Tibial artery (tissue), 4 donors: ENCODE results near the gene RXRA.
A peak's percentile ranks its signal among the peaks of the same experiment; 100 is the strongest.

ENCODE experiments used
- DNase-seq, 2 donors: peaks; one replicate each; pipeline ENCODE4 v3.0.0-alpha.2; 2019
- H3K27ac ChIP-seq, 2 donors: fragments of 200-600 bp; sonication (generic) in 1 of 2; 1 replicate in 1 of 2; 2 replicates in 1 of 2; pipeline ENCODE4 v1.5.1; 2018 to 2019; ENCODE audit warnings: mild to moderate bottlenecking in 1 of 2
- H3K27me3 ChIP-seq, 2 donors: fragments of 200-600 bp; sonication (generic) in 1 of 2; one replicate each; pipeline versions ENCODE4 v1.5.1 to v1.6.0; 2016 to 2019
- H3K36me3 ChIP-seq, 3 donors: fragments of 200-600 bp; sonication (generic) in 2 of 3; one replicate each; pipeline ENCODE4 v1.5.1; 2016 to 2019; ENCODE audit warnings: mild to moderate bottlenecking in 2 of 3
- H3K4me1 ChIP-seq, 4 donors: fragments of 200-600 bp; sonication (generic) in 2 of 4; 1 replicate in 3 of 4; 2 replicates in 1 of 4; pipeline ENCODE4 v1.5.1; 2016 to 2019
- H3K4me3 ChIP-seq, 2 donors: fragments of 200-600 bp; sonication (generic) in 1 of 2; 1 replicate in 1 of 2; 2 replicates in 1 of 2; pipeline ENCODE4 v1.5.1; 2018 to 2019; ENCODE audit warnings: mild to moderate bottlenecking in 2 of 2
- H3K9me3 ChIP-seq, 3 donors: fragments of 200-600 bp; sonication (generic) in 1 of 3; one replicate each; pipeline ENCODE4 v1.5.1; 2016 to 2019
- CTCF ChIP-seq, 2 experiments: fragments of 200-600 bp in 1 of 2; fragments of 450-650 bp in 1 of 2; IDR thresholded peaks; one replicate each; pipeline ENCODE4 v1.5.1; 2017 to 2019; ENCODE audit warnings: antibody characterized with exemption in 2 of 2, mild to moderate bottlenecking in 1 of 2, moderate library complexity in 1 of 2
- intact Hi-C: fragments of 100-400 bp; cut with DNase I; formaldehyde crosslinking; loops from one replicate; pipeline ENCODE4 v1.15.0; 2023; ENCODE audit warnings: low total_unique reads

RXRA gene

GRCh38 chr9:134440636-134441226 lies 114.5 kb downstream of the RXRA start:
- H3K4me3 ChIP-seq, result no peak overlapping the region
- H3K4me1 ChIP-seq, result peaks cover 3 to 40% (median 26%) of the 10 kb centered on the region in 4 donors
- peaks cover 10 to 21% (median 21%) of the 10 kb centered on the region in 3 donors for H3K36me3 ChIP-seq
- no peak overlapping the region for H3K27ac ChIP-seq
- intact Hi-C loops, result no loop called here
- H3K27me3 ChIP-seq, result peaks cover 0 to 13% of the 10 kb centered on the region in 2 donors
- no peak for TF ChIP-seq CTCF (IDR thresholded peaks at IDR 0.05)
- no peaks in the 10 kb centered on the region for H3K9me3 ChIP-seq
- DNase-seq, result no peak

GRCh38 chr9:134441227-134442084 lies 115.2 kb downstream of the RXRA start:
- TF ChIP-seq CTCF (IDR thresholded peaks at IDR 0.05), result no peak
- no peak for DNase-seq
- Histone ChIP-seq H3K4me1 (peaks cover 0 to 33% (median 19%) of the 10 kb centered on the region in 4 donors), H3K27ac (no peak overlapping the region), H3K4me3 (no peak overlapping the region), H3K27me3 (peaks cover 0 to 13% of the 10 kb centered on the region in 2 donors), H3K36me3 (peaks cover 9 to 18% (median 18%) of the 10 kb centered on the region in 3 donors), H3K9me3 (no peaks in the 10 kb centered on the region)
- intact Hi-C loops, result no loop called here

GRCh38 chr9:134442085-134442474 lies 115.8 kb downstream of the RXRA start:
- H3K4me3 ChIP-seq, result no peak overlapping the region
- peaks cover 3 to 12% (median 12%) of the 10 kb centered on the region in 3 donors for H3K36me3 ChIP-seq
- no peak overlapping the region for H3K27ac ChIP-seq
- no peaks in the 10 kb centered on the region for H3K9me3 ChIP-seq
- H3K4me1 ChIP-seq, result peaks cover 0 to 31% (median 18%) of the 10 kb centered on the region in 4 donors
- intact Hi-C loops, result no loop called here
- peaks cover 0 to 13% of the 10 kb centered on the region in 2 donors for H3K27me3 ChIP-seq
- TF ChIP-seq CTCF (IDR thresholded peaks at IDR 0.05), result no peak
- no peak for DNase-seq

GRCh38 chr9:134442486-134443173 lies 116.4 kb downstream of the RXRA start:
- no peak for DNase-seq
- no peak for TF ChIP-seq CTCF (IDR thresholded peaks at IDR 0.05)
- Histone ChIP-seq H3K4me3 (no peak overlapping the region), H3K9me3 (no peaks in the 10 kb centered on the region), H3K4me1 (peaks cover 0 to 28% (median 18%) of the 10 kb centered on the region in 4 donors), H3K27me3 (peaks cover 0 to 13% of the 10 kb centered on the region in 2 donors), H3K36me3 (peaks cover 0 to 7% (median 7%) of the 10 kb centered on the region in 3 donors), H3K27ac (no peak overlapping the region)
- intact Hi-C loops, result loop anchor here (1.0 kb wide), 1 partner anchor 273 kb away; no protein-coding TSS in a partner anchor

GRCh38 chr9:134443174-134444037 lies 117.2 kb downstream of the RXRA start:
- Histone ChIP-seq H3K36me3 (peaks cover 0 to 1% (median 0%) of the 10 kb centered on the region in 3 donors), H3K27ac (no peak overlapping the region), H3K4me1 (peaks cover 0 to 24% (median 18%) of the 10 kb centered on the region in 4 donors), H3K9me3 (no peaks in the 10 kb centered on the region), H3K4me3 (no peak overlapping the region), H3K27me3 (peaks cover 0 to 13% of the 10 kb centered on the region in 2 donors)
- peak; percentile 76 to 92 for DNase-seq
- intact Hi-C loops, result loop anchor here (1.0 kb wide), 1 partner anchor 274 kb away; no protein-coding TSS in a partner anchor
- peak; percentile 99 for TF ChIP-seq CTCF (IDR thresholded peaks at IDR 0.05)
